Measurements from ENCODE around the gene TTC21A. TPM values are rescaled to one million over a fixed set of nuclear protein-coding genes. Genes with fewer than 3 reads are reported as not detected.

Gene TTC21A
- total and polyA plus RNA-seq, 10 of the 15 experiments (the other 5 are each of a cell fraction or from before 2014, with no cell fraction given), result 0.62 to 3.2 (median 1.2) TPM

- H3K9me3 ChIP-seq (replicated peaks; ENCODE audit: control insufficient read depth, insufficient read depth, low read length), result no peaks in the 10 kb centered on the region
- no peak overlapping the region for H3K4me2 ChIP-seq (ENCODE audit: control insufficient read depth, insufficient read depth)
- DNase-seq (ENCODE audit: low read depth, low spot score) (no peak), FAIRE-seq (peak; percentile 49), ATAC-seq (peak; percentile 67)
- intact Hi-C loops (cut with micrococcal nuclease; ENCODE audit: unreplicated experiment) (no loop called here), in situ Hi-C loops (cut with MboI) (no loop called here)
- 55% methylated on average over 5 of the region's 6 CpGs for WGBS (ENCODE audit: insufficient coverage, insufficient replicate concordance, low lambda C conversion rate, missing lambda C conversion rate)
- ChIA-PET POLR2A (interaction anchor here (1.0 kb wide), 1 partner anchor 63 kb away, joined by 3 read pairs; no protein-coding TSS in a partner anchor), CTCF (interaction anchor here (0.5 to 4.5 kb wide), 22 partner anchors 9 to 1181 kb away, joined by 3 to 47 read pairs (median 5); partner anchors contain the start of genes GORASP1, TTC21A and XIRP1), RAD21 (ENCODE audit: unreplicated experiment) (interaction anchor here (0.7 to 4.2 kb wide), 8 partner anchors 21 to 169 kb away, joined by 3 to 40 read pairs (median 3); no protein-coding TSS in a partner anchor), SMC1A (ENCODE audit: uncharacterized antibody, unreplicated experiment) (interaction anchor here (0.7 to 4.8 kb wide), 13 partner anchors 8 to 169 kb away, joined by 3 to 45 read pairs (median 5); partner anchors contain the start of gene XIRP1)
- H3K79me2 ChIP-seq (ENCODE audit: control insufficient read depth, insufficient read depth, low read length), result no peaks in the 10 kb centered on the region
- TF ChIP-seq FOXM1 (IDR thresholded peaks at IDR 0.05; ENCODE audit: low read depth, low read length) (no peak), SPI1 (IDR thresholded peaks at IDR 0.05; ENCODE audit: borderline replicate concordance, insufficient read depth, low read depth, low read length) (peak; percentile 46; the same call in 1 of the 2 replicates), CTCF (IDR thresholded peaks at IDR 0.05 in 2 of 3, conservative IDR thresholded peaks at IDR 0.05 in 1 of 3; ENCODE audit: control insufficient read depth in 2 of 3, extremely low read depth in 1 of 3, insufficient read depth in 1 of 3, low read depth in 3 of 3, low read length in 3 of 3) (peak; percentile 37 to 46 (median 44); a peak in 5 of 6 replicates), RUNX3 (IDR thresholded peaks at IDR 0.05; ENCODE audit: low read length) (peak; percentile 82), EED (IDR thresholded peaks at IDR 0.05; ENCODE audit: low read depth) (peak; percentile 64; the same call in 1 of the 2 replicates), YY1 (IDR thresholded peaks at IDR 0.05; ENCODE audit: low read depth, low read length) (0 out of 2 replicates have a peak, but pooled peaks have one; percentile 27), SMC3 (IDR thresholded peaks at IDR 0.05; ENCODE audit: borderline replicate concordance, low read length) (peak; percentile 51; the same call in 1 of the 2 replicates), BHLHE40 (IDR thresholded peaks at IDR 0.05; ENCODE audit: borderline replicate concordance in 1 of 2, low read depth in 2 of 2, low read length in 1 of 2) (peak; percentile 38 to 71; a peak in 2 of 4 replicates), BCL11A (IDR thresholded peaks at IDR 0.05; ENCODE audit: low read depth, low read length) (no peak), RAD21 (IDR thresholded peaks at IDR 0.05; ENCODE audit: insufficient read depth, low read depth, low read length) (peak; percentile 73), TAF1 (IDR thresholded peaks at IDR 0.05; ENCODE audit: borderline replicate concordance, low read depth, low read length) (no peak), SMARCA5 (IDR thresholded peaks at IDR 0.05) (no peak)
- no peak overlapping the region for H3K27ac ChIP-seq (ENCODE audit: control insufficient read depth, insufficient read depth)
- no peak overlapping the region for H2AFZ ChIP-seq (ENCODE audit: control insufficient read depth, low read depth, low read length)
- H3K9ac ChIP-seq (ENCODE audit: control insufficient read depth, insufficient read depth, low read length), result no peak overlapping the region
- H3K27me3 ChIP-seq (replicated peaks in 1 of 2; ENCODE audit: control insufficient read depth in 2 of 2, insufficient read depth in 2 of 2, low read length in 1 of 2), result no peaks in the 10 kb centered on the region
- no peak overlapping the region for H3K4me3 ChIP-seq
- H3K4me1 ChIP-seq (ENCODE audit: control insufficient read depth, insufficient read depth, low read length), result peaks cover 25% of the 10 kb centered on the region
- no peaks in the 10 kb centered on the region for H3K36me3 ChIP-seq (ENCODE audit: control insufficient read depth in 2 of 2, insufficient read depth in 2 of 2, low read length in 1 of 2)
- no TSS peak for BruUV-seq (replicated peaks)
- no peaks in the 10 kb centered on the region for H4K20me1 ChIP-seq (ENCODE audit: control insufficient read depth, insufficient read depth)
Measured at GRCh38 chr3:39126532-39127071, 19.1 kb downstream of the TTC21A start.
